WTC11 (cell line): ENCODE data around the gene IRF2BP2. TPM values are rescaled to one million over a fixed set of nuclear protein-coding genes. Genes with fewer than 3 reads are reported as not detected.

Experiments
- ATAC-seq: fragments of 200-7000 bp; cut with Tn5 transposase; 2 replicates; pipeline ENCODE4 v1.10.0; 2021; ENCODE audit warnings: mild to moderate bottlenecking, moderate library complexity
- CTCF ChIA-PET: fragments of 300-600 bp; sonication (Branson Sonifier 250); formaldehyde crosslinking; loops from one replicate; lab custom pipeline; 2021; ENCODE audit warnings: antibody characterized with exemption; lab: Charles Lee
- POLR2A ChIA-PET: fragments of 350-600 bp; sonication (Branson Sonifier 250); formaldehyde crosslinking; loops from one replicate; lab custom pipeline; 2021; ENCODE audit warnings: antibody characterized with exemption; lab: Charles Lee
- DNase-seq: peaks from one replicate; pipeline ENCODE4 v3.0.0; 2021; ENCODE audit warnings: low spot score
- H3K27ac Mint-ChIP-seq: 2 replicates; pipeline ENCODE4 v1.8.0; 2021; ENCODE audit warnings: mixed read lengths
- H3K27me3 Mint-ChIP-seq: 2 replicates; pipeline ENCODE4 v1.8.0; 2021; ENCODE audit warnings: low read depth, mild to moderate bottlenecking, moderate library complexity, mixed read lengths
- H3K36me3 Mint-ChIP-seq: 2 replicates; pipeline ENCODE4 v1.8.0; 2021; ENCODE audit warnings: mixed read lengths
- H3K4me1 Mint-ChIP-seq: 2 replicates; pipeline ENCODE4 v1.8.0; 2022; ENCODE audit warnings: mixed read lengths
- H3K4me3 Mint-ChIP-seq: 2 replicates; pipeline ENCODE4 v1.8.0; 2021; ENCODE audit warnings: mild to moderate bottlenecking, moderate library complexity, mixed read lengths
- H3K9me3 Mint-ChIP-seq: 2 replicates; pipeline ENCODE4 v1.8.0; 2021; ENCODE audit warnings: mixed read lengths
- CREB1 ChIP-seq: sonication (generic); formaldehyde crosslinking; IDR thresholded peaks from 2 replicates; pipeline ENCODE4 v1.8.0; 2023; ENCODE audit warnings: mild to moderate bottlenecking, missing genetic modification reagents
- ESRRA ChIP-seq: sonication (generic); formaldehyde crosslinking; IDR thresholded peaks from 2 replicates; pipeline ENCODE4 v1.8.1; 2022; ENCODE audit warnings: mild to moderate bottlenecking, missing genetic modification reagents, borderline replicate concordance
- ETV6 ChIP-seq: sonication (generic); formaldehyde crosslinking; IDR thresholded peaks from 2 replicates; pipeline ENCODE4 v1.8.1; 2022; ENCODE audit warnings: mild to moderate bottlenecking, missing genetic modification reagents
- IRF2 ChIP-seq: sonication (generic); formaldehyde crosslinking; IDR thresholded peaks from 2 replicates; pipeline ENCODE4 v1.8.0; 2022; ENCODE audit warnings: low read depth, missing genetic modification reagents, borderline replicate concordance
- JUN ChIP-seq: sonication (generic); formaldehyde crosslinking; IDR thresholded peaks from 2 replicates; pipeline ENCODE4 v1.8.0; 2023; ENCODE audit warnings: mild to moderate bottlenecking, missing genetic modification reagents
- MLX ChIP-seq: sonication (generic); formaldehyde crosslinking; IDR thresholded peaks from 2 replicates; pipeline ENCODE4 v1.8.1; 2023; ENCODE audit warnings: mild to moderate bottlenecking, missing genetic modification reagents, moderate library complexity
- MXD4 ChIP-seq: fragments of 250-450 bp; sonication (Bioruptor Pico); IDR thresholded peaks from 2 replicates; pipeline ENCODE4 v1.8.0; 2021; ENCODE audit warnings: mild to moderate bottlenecking, moderate library complexity, borderline replicate concordance
- NFYB ChIP-seq: sonication (generic); formaldehyde crosslinking; conservative IDR thresholded peaks from 2 replicates; pipeline ENCODE4 v1.8.0; 2022; ENCODE audit warnings: low read depth, missing genetic modification reagents
- NR1H2 ChIP-seq: sonication (generic); formaldehyde crosslinking; IDR thresholded peaks from 2 replicates; pipeline ENCODE4 v1.9.0; 2021; ENCODE audit warnings: mild to moderate bottlenecking, moderate library complexity, missing genetic modification reagents
- OVOL2 ChIP-seq: fragments of 250-450 bp; sonication (Bioruptor Pico); IDR thresholded peaks from 2 replicates; pipeline ENCODE4 v1.9.0; 2021; ENCODE audit warnings: mild to moderate bottlenecking, borderline replicate concordance
- PRDM15 ChIP-seq: sonication (generic); formaldehyde crosslinking; IDR thresholded peaks from 2 replicates; pipeline ENCODE4 v1.8.0; 2022; ENCODE audit warnings: missing genetic modification reagents
- RELA ChIP-seq: sonication (generic); formaldehyde crosslinking; IDR thresholded peaks from 2 replicates; pipeline ENCODE4 v1.8.1; 2022; ENCODE audit warnings: missing genetic modification reagents, mild to moderate bottlenecking, borderline replicate concordance
- RORB ChIP-seq: fragments of 250-450 bp; sonication (Bioruptor Pico); IDR thresholded peaks from 2 replicates; pipeline ENCODE4 v1.9.0; 2021; ENCODE audit warnings: mild to moderate bottlenecking
- STAT6 ChIP-seq: sonication (generic); formaldehyde crosslinking; conservative IDR thresholded peaks from 2 replicates; pipeline ENCODE4 v1.8.1; 2023; ENCODE audit warnings: mild to moderate bottlenecking, low read depth, missing genetic modification reagents, moderate library complexity
- ZBTB43 ChIP-seq: sonication (generic); formaldehyde crosslinking; IDR thresholded peaks from 2 replicates; pipeline ENCODE4 v1.8.1; 2023; ENCODE audit warnings: mild to moderate bottlenecking, missing genetic modification reagents
- ZNF232 ChIP-seq: sonication (generic); formaldehyde crosslinking; IDR thresholded peaks from 2 replicates; pipeline ENCODE4 v1.8.0; 2022; ENCODE audit warnings: mild to moderate bottlenecking, missing genetic modification reagents
- ZNF423 ChIP-seq: fragments of 250-450 bp; sonication (Bioruptor Pico); IDR thresholded peaks from 2 replicates; pipeline ENCODE4 v2.1.2; 2022; ENCODE audit warnings: mild to moderate bottlenecking, moderate library complexity
- ZNF671 ChIP-seq: fragments of 250-450 bp; sonication (Bioruptor Pico); IDR thresholded peaks from 2 replicates; pipeline ENCODE4 v1.8.0; 2021; ENCODE audit warnings: mild to moderate bottlenecking
- total RNA-seq: library from RNA; stranded (reverse); gene quantifications from 3 replicates; pipeline ENCODE4 v1.2.3, GENCODE V29; 2021
- TF ChIP-seq, protein P1 (sequence below): fragments of 200-600 bp; IDR thresholded peaks from 2 replicates; pipeline ENCODE4 v1.8.0; 2022; ENCODE audit warnings: antibody characterized with exemption
- TF ChIP-seq, protein P2 (sequence below): sonication (generic); formaldehyde crosslinking; IDR thresholded peaks from 2 replicates; pipeline ENCODE4 v1.8.1; 2023; ENCODE audit warnings: mild to moderate bottlenecking, moderate library complexity, missing genetic modification reagents

IRF2BP2 gene
- total RNA-seq, 1 experiment from 2014 or later = 70.9 TPM

GRCh38 chr1:234561319-234561718 is 48.7 kb downstream of the IRF2BP2 start (continued):
- no peak for TF ChIP-seq PRDM15 (CRISPR knock-in tag)

DNA sequence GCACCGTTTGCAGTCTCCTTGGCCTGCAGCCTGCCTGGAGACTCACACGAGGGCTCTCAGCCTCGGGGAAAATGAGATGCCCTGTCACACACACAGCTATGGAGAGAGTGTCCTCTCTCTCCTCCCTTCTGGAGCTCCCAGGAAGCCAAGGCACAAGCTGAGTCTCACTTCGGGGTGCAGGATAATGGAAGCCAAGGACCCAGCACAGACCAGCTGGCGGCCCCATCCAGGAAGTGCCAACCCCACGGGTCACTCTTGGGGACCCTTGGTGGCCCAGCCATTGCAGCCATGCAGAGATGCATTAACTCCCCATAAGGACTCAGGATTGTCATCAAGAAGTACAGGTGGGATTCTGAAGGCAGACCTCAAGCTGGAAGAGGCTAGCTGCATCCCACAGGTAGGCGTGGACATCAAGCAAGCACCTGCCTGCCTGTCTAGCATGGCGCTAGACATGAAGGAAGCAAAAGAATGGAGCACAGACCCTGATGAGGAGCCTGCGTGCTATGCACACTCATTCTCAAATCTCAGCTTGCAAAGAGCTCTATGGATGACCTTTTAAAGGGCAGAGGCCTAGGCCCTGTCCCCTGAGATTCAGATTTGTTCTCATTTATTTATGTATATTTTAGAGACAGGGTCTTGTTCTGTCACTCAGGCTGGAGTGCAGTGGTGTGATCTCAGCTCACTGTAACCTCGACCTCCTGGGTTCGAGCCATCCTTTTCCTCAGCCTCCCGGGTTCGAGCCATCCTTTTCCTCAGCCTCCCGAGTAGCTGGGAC is 49.9 kb downstream of the IRF2BP2 start:
- TF ChIP-seq MLX = no peak
- TF ChIP-seq, protein P1, sequence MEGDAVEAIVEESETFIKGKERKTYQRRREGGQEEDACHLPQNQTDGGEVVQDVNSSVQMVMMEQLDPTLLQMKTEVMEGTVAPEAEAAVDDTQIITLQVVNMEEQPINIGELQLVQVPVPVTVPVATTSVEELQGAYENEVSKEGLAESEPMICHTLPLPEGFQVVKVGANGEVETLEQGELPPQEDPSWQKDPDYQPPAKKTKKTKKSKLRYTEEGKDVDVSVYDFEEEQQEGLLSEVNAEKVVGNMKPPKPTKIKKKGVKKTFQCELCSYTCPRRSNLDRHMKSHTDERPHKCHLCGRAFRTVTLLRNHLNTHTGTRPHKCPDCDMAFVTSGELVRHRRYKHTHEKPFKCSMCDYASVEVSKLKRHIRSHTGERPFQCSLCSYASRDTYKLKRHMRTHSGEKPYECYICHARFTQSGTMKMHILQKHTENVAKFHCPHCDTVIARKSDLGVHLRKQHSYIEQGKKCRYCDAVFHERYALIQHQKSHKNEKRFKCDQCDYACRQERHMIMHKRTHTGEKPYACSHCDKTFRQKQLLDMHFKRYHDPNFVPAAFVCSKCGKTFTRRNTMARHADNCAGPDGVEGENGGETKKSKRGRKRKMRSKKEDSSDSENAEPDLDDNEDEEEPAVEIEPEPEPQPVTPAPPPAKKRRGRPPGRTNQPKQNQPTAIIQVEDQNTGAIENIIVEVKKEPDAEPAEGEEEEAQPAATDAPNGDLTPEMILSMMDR = no peak
- no peak for TF ChIP-seq ZNF423 (CRISPR knock-in tag)
- TF ChIP-seq, all 79 proteins: peak for 0
- Mint-ChIP-seq H3K27ac (no peak overlapping the region), H3K4me3 (no peak overlapping the region), H3K36me3 (no peaks in the 10 kb centered on the region), H3K9me3 (no peaks in the 10 kb centered on the region), H3K27me3 (no peaks in the 10 kb centered on the region), H3K4me1 (no peaks in the 10 kb centered on the region)
- POLR2A ChIA-PET = no interaction called here
- no peak for DNase-seq
- CTCF ChIA-PET = interaction anchor here (1.4 kb wide), 1 partner anchor 61 kb away, joined by 4 read pairs; no protein-coding TSS in a partner anchor
- no peak for ATAC-seq

DNA sequence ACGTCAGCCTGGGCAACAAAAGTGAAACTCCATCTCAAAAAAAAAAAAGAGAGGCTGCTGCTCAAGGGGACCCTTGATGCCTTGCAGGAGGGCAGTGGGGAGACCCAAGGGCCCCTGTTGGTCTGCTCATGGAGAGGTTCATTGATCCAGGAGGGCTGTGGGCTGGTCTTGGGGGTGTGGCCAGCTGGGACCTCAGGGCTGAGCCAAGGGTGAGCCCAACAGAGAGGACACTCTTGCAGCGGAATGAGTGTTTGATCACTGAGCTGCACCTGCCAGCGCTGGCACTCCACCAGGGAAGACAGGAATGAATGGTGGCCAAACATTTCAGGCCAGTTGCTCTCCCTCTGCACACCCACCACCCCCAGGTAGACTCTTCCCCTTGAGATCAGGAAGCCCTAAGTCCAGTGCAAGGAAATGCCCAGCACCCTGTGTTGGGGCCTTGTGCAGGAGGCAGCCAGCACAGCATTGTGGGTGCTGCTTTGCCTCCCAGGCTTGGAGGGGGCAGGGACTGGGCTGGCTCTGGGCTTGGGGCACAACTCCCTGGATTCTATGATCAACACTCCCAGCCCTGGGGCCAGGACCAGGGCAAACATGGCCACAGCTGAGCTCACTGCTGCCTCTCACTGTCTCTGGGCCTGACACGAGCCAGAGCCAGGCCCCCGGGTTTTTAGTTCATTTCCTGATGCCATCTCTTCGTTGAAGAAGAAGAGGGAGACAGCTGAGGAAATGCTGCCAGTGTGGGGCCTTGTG is 50.7 kb downstream of the IRF2BP2 start:
- Mint-ChIP-seq H3K36me3 (no peaks in the 10 kb centered on the region), H3K4me3 (no peak overlapping the region), H3K9me3 (no peaks in the 10 kb centered on the region), H3K4me1 (no peaks in the 10 kb centered on the region), H3K27ac (no peak overlapping the region), H3K27me3 (no peaks in the 10 kb centered on the region)
- ATAC-seq (no peak), DNase-seq (no peak)
- ChIA-PET CTCF (no interaction called here), POLR2A (no interaction called here)
- TF ChIP-seq NR1H2 (CRISPR knock-in tag) = no peak
- TF ChIP-seq MXD4 = no peak
- no peak for TF ChIP-seq ESRRA (CRISPR knock-in tag)
- TF ChIP-seq NFYB (CRISPR knock-in tag) = no peak
- no peak for TF ChIP-seq ZNF671 (CRISPR knock-in tag)
- no peak for TF ChIP-seq RORB (CRISPR knock-in tag)
- no peak for TF ChIP-seq JUN (CRISPR knock-in tag)
- TF ChIP-seq ZBTB43 (CRISPR knock-in tag) = no peak
- TF ChIP-seq STAT6 (CRISPR knock-in tag) = no peak
- no peak for TF ChIP-seq RELA (CRISPR knock-in tag)
- TF ChIP-seq, protein P2, sequence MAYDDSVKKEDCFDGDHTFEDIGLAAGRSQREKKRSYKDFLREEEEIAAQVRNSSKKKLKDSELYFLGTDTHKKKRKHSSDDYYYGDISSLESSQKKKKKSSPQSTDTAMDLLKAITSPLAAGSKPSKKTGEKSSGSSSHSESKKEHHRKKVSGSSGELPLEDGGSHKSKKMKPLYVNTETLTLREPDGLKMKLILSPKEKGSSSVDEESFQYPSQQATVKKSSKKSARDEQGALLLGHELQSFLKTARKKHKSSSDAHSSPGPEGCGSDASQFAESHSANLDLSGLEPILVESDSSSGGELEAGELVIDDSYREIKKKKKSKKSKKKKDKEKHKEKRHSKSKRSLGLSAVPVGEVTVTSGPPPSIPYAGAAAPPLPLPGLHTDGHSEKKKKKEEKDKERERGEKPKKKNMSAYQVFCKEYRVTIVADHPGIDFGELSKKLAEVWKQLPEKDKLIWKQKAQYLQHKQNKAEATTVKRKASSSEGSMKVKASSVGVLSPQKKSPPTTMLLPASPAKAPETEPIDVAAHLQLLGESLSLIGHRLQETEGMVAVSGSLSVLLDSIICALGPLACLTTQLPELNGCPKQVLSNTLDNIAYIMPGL = no peak
- TF ChIP-seq OVOL2 (CRISPR knock-in tag) = no peak
- no peak for TF ChIP-seq ZNF232 (CRISPR knock-in tag)
- no peak for TF ChIP-seq IRF2 (CRISPR knock-in tag)
- no peak for TF ChIP-seq ETV6 (CRISPR knock-in tag)
- TF ChIP-seq CREB1 = no peak
